HepG2 (cell line): ENCODE results near the gene RBBP8NL.

Experiments used
- RAD51 ChIP-seq: fragments of 450-650 bp; IDR thresholded peaks from 2 replicates; pipeline ENCODE4 v1.6.1; 2016; ENCODE audit warnings: borderline replicate concordance
- TF ChIP-seq, protein P1 (sequence below): sonication (generic); formaldehyde crosslinking; IDR thresholded peaks from 2 replicates; pipeline ENCODE4 v1.5.0; 2020; ENCODE audit warnings: mild to moderate bottlenecking, missing genetic modification reagents, moderate library complexity

DNA sequence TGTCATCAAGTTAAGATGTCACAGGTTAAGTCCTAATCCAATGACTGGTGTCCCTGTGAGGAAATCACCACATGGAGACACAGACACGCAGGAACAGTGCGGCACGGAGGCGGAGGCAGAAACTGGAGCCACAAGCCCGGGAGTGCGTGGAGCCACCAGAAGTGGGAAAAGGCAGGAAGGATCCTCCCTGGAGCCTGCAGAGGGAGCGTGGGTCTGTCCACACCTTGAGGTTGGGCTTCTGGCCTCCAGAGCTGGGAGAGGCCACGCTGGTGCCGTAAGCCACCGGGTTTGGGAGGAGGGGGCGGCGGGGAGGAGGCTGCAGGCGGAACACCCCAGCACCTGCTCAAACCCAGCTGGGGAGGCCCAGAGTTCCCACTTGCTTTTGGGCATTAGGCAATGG, 24.0 kb downstream of the RBBP8NL start:
- TF ChIP-seq RAD51 = no peak
- TF ChIP-seq, protein P1, sequence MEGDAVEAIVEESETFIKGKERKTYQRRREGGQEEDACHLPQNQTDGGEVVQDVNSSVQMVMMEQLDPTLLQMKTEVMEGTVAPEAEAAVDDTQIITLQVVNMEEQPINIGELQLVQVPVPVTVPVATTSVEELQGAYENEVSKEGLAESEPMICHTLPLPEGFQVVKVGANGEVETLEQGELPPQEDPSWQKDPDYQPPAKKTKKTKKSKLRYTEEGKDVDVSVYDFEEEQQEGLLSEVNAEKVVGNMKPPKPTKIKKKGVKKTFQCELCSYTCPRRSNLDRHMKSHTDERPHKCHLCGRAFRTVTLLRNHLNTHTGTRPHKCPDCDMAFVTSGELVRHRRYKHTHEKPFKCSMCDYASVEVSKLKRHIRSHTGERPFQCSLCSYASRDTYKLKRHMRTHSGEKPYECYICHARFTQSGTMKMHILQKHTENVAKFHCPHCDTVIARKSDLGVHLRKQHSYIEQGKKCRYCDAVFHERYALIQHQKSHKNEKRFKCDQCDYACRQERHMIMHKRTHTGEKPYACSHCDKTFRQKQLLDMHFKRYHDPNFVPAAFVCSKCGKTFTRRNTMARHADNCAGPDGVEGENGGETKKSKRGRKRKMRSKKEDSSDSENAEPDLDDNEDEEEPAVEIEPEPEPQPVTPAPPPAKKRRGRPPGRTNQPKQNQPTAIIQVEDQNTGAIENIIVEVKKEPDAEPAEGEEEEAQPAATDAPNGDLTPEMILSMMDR (CRISPR knock-in tag) = no peak
